ENCODE measurements around the gene NEIL1. TPM values are rescaled to one million over a fixed set of nuclear protein-coding genes. Genes with fewer than 3 reads are reported as not detected.

NEIL1 gene
- total and polyA plus RNA-seq, 3 donors from 2014 or later, result 12.9 to 30.2 (median 19.8) TPM

DNA sequence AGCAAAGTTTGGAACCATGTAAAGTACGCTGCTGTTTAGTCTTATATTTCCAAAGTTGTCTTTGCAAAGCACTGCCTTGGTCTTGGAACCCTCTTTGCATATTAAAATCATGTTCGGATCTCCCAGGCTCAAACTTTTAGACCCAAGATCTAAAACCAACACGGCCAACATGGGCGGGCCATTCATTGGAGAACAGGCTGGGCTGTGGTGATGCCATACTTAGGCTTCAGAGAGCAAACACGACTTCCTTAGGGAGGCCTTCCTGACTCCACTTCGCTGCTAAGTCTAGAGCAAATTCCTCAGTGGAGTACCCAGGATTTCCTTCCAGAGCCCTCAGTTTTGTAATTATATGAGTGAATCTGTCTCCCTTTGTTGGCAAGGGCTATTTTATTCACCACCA is 18.0 kb downstream of the NEIL1 start:
- intact Hi-C loops (cut with DNase I; ENCODE audit: low total_unique reads), result loop anchor here (10.0 kb wide), 1 partner anchor 260 kb away; the partner anchor contains the start of gene SNUPN
- peaks cover 11% of the 10 kb centered on the region for H3K4me1 ChIP-seq
- H3K4me3 ChIP-seq, result no peak overlapping the region
- no peak for TF ChIP-seq CTCF (IDR thresholded peaks at IDR 0.05)
- TF ChIP-seq POLR2A (IDR thresholded peaks at IDR 0.05), result no peak
- 90 to 97% methylated on average over 6 of the region's 6 CpGs for whole genome bisulfite sequencing, 2 donors
- H3K27ac ChIP-seq, result no peak overlapping the region
- no peaks in the 10 kb centered on the region for H3K36me3 ChIP-seq (ENCODE audit: low read depth, missing control alignments)
- no peaks in the 10 kb centered on the region for H3K9me3 ChIP-seq
- DNase-seq, result no peak
- no peaks in the 10 kb centered on the region for H3K27me3 ChIP-seq

GRCh38 chr15:75366163-75366562 is 19.3 kb downstream of the NEIL1 start:
- Histone ChIP-seq H3K27ac (no peak overlapping the region), H3K4me1 (peaks cover 11% of the 10 kb centered on the region), H3K9me3 (no peaks in the 10 kb centered on the region), H3K36me3 (ENCODE audit: low read depth, missing control alignments) (no peaks in the 10 kb centered on the region), H3K4me3 (no peak overlapping the region), H3K27me3 (no peaks in the 10 kb centered on the region)
- DNase-seq, result no peak
- intact Hi-C loops (cut with DNase I; ENCODE audit: low total_unique reads), result loop anchor here (10.0 kb wide), 1 partner anchor 259 kb away; the partner anchor contains the start of gene SNUPN
- TF ChIP-seq POLR2A (IDR thresholded peaks at IDR 0.05) (no peak), CTCF (IDR thresholded peaks at IDR 0.05) (no peak)
- WGBS, 2 donors, result 95 to 98% methylated on average over 3 of the region's 3 CpGs

- no peak overlapping the region for H3K27ac ChIP-seq
- TF ChIP-seq CTCF (IDR thresholded peaks at IDR 0.05) (no peak), POLR2A (IDR thresholded peaks at IDR 0.05) (no peak)
- no peak overlapping the region for H3K4me3 ChIP-seq
- peaks cover 11% of the 10 kb centered on the region for H3K4me1 ChIP-seq
- no peaks in the 10 kb centered on the region for H3K36me3 ChIP-seq (ENCODE audit: low read depth, missing control alignments)
- H3K27me3 ChIP-seq, result no peaks in the 10 kb centered on the region
- intact Hi-C loops (cut with DNase I; ENCODE audit: low total_unique reads), result loop anchor here (10.0 kb wide), 1 partner anchor 258 kb away; the partner anchor contains the start of gene SNUPN
- no peak for DNase-seq
- no peaks in the 10 kb centered on the region for H3K9me3 ChIP-seq
These were observed 20.2 kb downstream of the NEIL1 start for GRCh38 chr15:75367006-75367405.

GRCh38 chr15:75367406-75367912 is 20.6 kb downstream of the NEIL1 start:
- Histone ChIP-seq H3K4me3 (peak overlapping the region; percentile 93 to 94), H3K27ac (peak overlapping the region in 1 of 2 donors; percentile 98), H3K4me1 (peaks cover 11% of the 10 kb centered on the region), H3K36me3 (ENCODE audit: low read depth, missing control alignments) (no peaks in the 10 kb centered on the region), H3K27me3 (no peaks in the 10 kb centered on the region), H3K9me3 (no peaks in the 10 kb centered on the region)
- no peak for DNase-seq
- intact Hi-C loops (cut with DNase I; ENCODE audit: low total_unique reads), result loop anchor here (10.0 kb wide), 1 partner anchor 257 kb away; the partner anchor contains the start of gene SNUPN
- WGBS, 2 donors, result 21 to 30% methylated on average over 7 of the region's 7 CpGs
- TF ChIP-seq POLR2A (IDR thresholded peaks at IDR 0.05) (no peak), CTCF (IDR thresholded peaks at IDR 0.05) (no peak)

All from testis (tissue), 3 donors.